GM23338 (cell line): ENCODE data around the gene ACTN2. TPM values are rescaled to one million over a fixed set of nuclear protein-coding genes. Genes with fewer than 3 reads are reported as not detected.

Experiments used
- ATAC-seq: fragments of 200-7000 bp; cut with Tn5 transposase; 3 replicates; pipeline ENCODE4 v1.9.1; 2020
- DNase-seq: peaks from one replicate; pipeline ENCODE4 v3.0.0-alpha.2; 2015; ENCODE audit warnings: low spot score
- H2AFZ ChIP-seq: fragments of 200-600 bp; sonication (generic); 2 replicates; pipeline ENCODE4 v1.8.0; 2016; ENCODE audit warnings: antibody characterized with exemption, mild to moderate bottlenecking, moderate library complexity
- H3F3A ChIP-seq: fragments of 200-600 bp; sonication (generic); replicated peaks from 2 replicates; pipeline ENCODE4 v1.8.0; 2017; ENCODE audit warnings: antibody characterized with exemption, mixed run types, low read depth
- H3K27ac ChIP-seq: fragments of 200-600 bp; sonication (generic); 2 replicates; pipeline ENCODE4 v1.6.1; 2016; ENCODE audit warnings: low read depth
- H3K27me3 ChIP-seq: fragments of 200-600 bp; sonication (generic); 2 replicates; pipeline ENCODE4 v1.8.0; 2016; ENCODE audit warnings: mild to moderate bottlenecking, mixed run types, moderate library complexity; ENCODE audit not compliant: insufficient read depth
- H3K36me3 ChIP-seq: fragments of 200-600 bp; sonication (generic); 2 replicates; pipeline ENCODE4 v1.8.0; 2016; ENCODE audit warnings: mild to moderate bottlenecking; ENCODE audit not compliant: insufficient read depth
- H3K4me1 ChIP-seq: fragments of 200-600 bp; sonication (generic); 2 replicates; pipeline ENCODE4 v1.8.0; 2016; ENCODE audit warnings: mild to moderate bottlenecking, moderate library complexity; ENCODE audit not compliant: insufficient read depth
- H3K4me2 ChIP-seq: fragments of 200-600 bp; sonication (generic); 2 replicates; pipeline ENCODE4 v1.7.1; 2017; ENCODE audit warnings: mixed run types
- H3K4me3 ChIP-seq: fragments of 200-600 bp; sonication (generic); 2 replicates; pipeline ENCODE4 v1.6.1; 2016; ENCODE audit warnings: mixed run types
- H3K79me2 ChIP-seq: fragments of 200-600 bp; sonication (generic); replicated peaks from 2 replicates; pipeline ENCODE4 v1.8.0; 2017; ENCODE audit warnings: mild to moderate bottlenecking; ENCODE audit not compliant: insufficient read depth
- H3K9me2 ChIP-seq: fragments of 200-600 bp; sonication (generic); 2 replicates; pipeline ENCODE4 v1.8.0; 2017; ENCODE audit not compliant: insufficient read depth
- H4K20me1 ChIP-seq: fragments of 200-600 bp; sonication (generic); replicated peaks from 2 replicates; pipeline ENCODE4 v1.8.0; 2017; ENCODE audit warnings: mild to moderate bottlenecking; ENCODE audit not compliant: insufficient read depth
- H3K27ac Mint-ChIP-seq: 2 replicates; pipeline ENCODE4 v1.8.0; 2020; ENCODE audit warnings: inconsistent platforms, mild to moderate bottlenecking, moderate library complexity, mixed read lengths
- H3K27me3 Mint-ChIP-seq: 3 replicates; pipeline ENCODE4 v1.8.0; 2022; ENCODE audit warnings: low read depth, mild to moderate bottlenecking, moderate library complexity, mixed read lengths, inconsistent platforms; ENCODE audit not compliant: insufficient read depth, poor library complexity
- H3K36me3 Mint-ChIP-seq: 3 replicates; pipeline ENCODE4 v1.8.0; 2021; ENCODE audit warnings: low read depth, mild to moderate bottlenecking, inconsistent platforms, moderate library complexity, mixed read lengths
- H3K4me1 Mint-ChIP-seq: 3 replicates; pipeline ENCODE4 v1.8.0; 2020; ENCODE audit warnings: mild to moderate bottlenecking, inconsistent platforms, mixed read lengths
- H3K4me3 Mint-ChIP-seq: 3 replicates; pipeline ENCODE4 v1.8.0; 2021; ENCODE audit warnings: moderate library complexity, mild to moderate bottlenecking, inconsistent platforms, mixed read lengths
- H3K9me3 Mint-ChIP-seq: 3 replicates; pipeline ENCODE4 v1.8.0; 2020; ENCODE audit warnings: moderate library complexity, mild to moderate bottlenecking, inconsistent platforms, mixed read lengths
- CREB1 ChIP-seq: fragments of 250-450 bp; sonication (Bioruptor Pico); IDR thresholded peaks from 2 replicates; pipeline ENCODE4 v1.5.0; 2020; ENCODE audit warnings: low read depth, mild to moderate bottlenecking, moderate library complexity
- EZH2 ChIP-seq: fragments of 200-600 bp; sonication (generic); IDR thresholded peaks from one replicate; pipeline ENCODE4 v1.8.0; 2017; ENCODE audit warnings: antibody characterized with exemption, mild to moderate bottlenecking, low read depth; ENCODE audit not compliant: unreplicated experiment
- JUNB ChIP-seq: IDR thresholded peaks from one replicate; pipeline ENCODE4 v1.6.1; 2016; ENCODE audit warnings: antibody characterized with exemption; ENCODE audit not compliant: unreplicated experiment
- NANOG ChIP-seq: IDR thresholded peaks from 2 replicates; pipeline ENCODE4 v1.6.1; 2016; ENCODE audit warnings: antibody characterized with exemption, borderline replicate concordance
- POLR2AphosphoS5 ChIP-seq: IDR thresholded peaks from 2 replicates; pipeline ENCODE4 v1.6.1; 2016; ENCODE audit warnings: antibody characterized with exemption, low read depth
- REST ChIP-seq: IDR thresholded peaks from one replicate; pipeline ENCODE4 v1.6.1; 2018; ENCODE audit warnings: antibody characterized with exemption; ENCODE audit not compliant: unreplicated experiment
- ZNF114 ChIP-seq: fragments of 250-450 bp; sonication (Bioruptor Pico); IDR thresholded peaks from 2 replicates; pipeline ENCODE4 v1.5.0; 2020; ENCODE audit warnings: mild to moderate bottlenecking, moderate library complexity
- polyA plus RNA-seq: library from polyadenylated mRNA; unstranded; fragments of >200 nt; fragmentation: Nextera tagmentation; extraction: Ambion mirVana; gene quantifications from 2 replicates; pipeline ENCODE4 v1.2.1, GENCODE V29; 2016
- total RNA-seq: library from RNA; depleted of rRNA; stranded (reverse); fragments of >200 nt; shearing (Covaris generic); gene quantifications from 2 replicates; pipeline ENCODE4 v1.2.3, GENCODE V29; 2014
- TF ChIP-seq, protein P1 (sequence below): IDR thresholded peaks from 2 replicates; pipeline ENCODE4 v1.6.1; 2016; ENCODE audit warnings: antibody characterized with exemption
- TF ChIP-seq, protein P2 (sequence below), 2 experiments: fragments of 200-600 bp in 1 of 2; sonication (generic) in 1 of 2; conservative IDR thresholded peaks; 2 replicates each; pipeline versions ENCODE4 v1.5.1 to v1.6.1; 2016 to 2017; ENCODE audit warnings: antibody characterized with exemption in 2 of 2, low read depth in 2 of 2, mild to moderate bottlenecking in 2 of 2, moderate library complexity in 1 of 2

The ACTN2 gene
- total and polyA plus RNA-seq, 2 experiments from 2014 or later: 1.9 to 2.8 TPM

GRCh38 chr1:236638945-236639344 is 47.4 kb upstream of the ACTN2 start:
- Histone ChIP-seq H3F3A (no peaks in the 10 kb centered on the region), H3K79me2 (no peaks in the 10 kb centered on the region), H3K4me3 (no peak overlapping the region), H3K4me1 (no peaks in the 10 kb centered on the region), H3K9me2 (no peaks in the 10 kb centered on the region), H2AFZ (no peak overlapping the region), H3K36me3 (no peaks in the 10 kb centered on the region), H4K20me1 (no peaks in the 10 kb centered on the region), H3K4me2 (no peak overlapping the region), H3K27ac (no peak overlapping the region), H3K27me3 (no peaks in the 10 kb centered on the region)
- no peaks in the 10 kb centered on the region for H3K4me1 Mint-ChIP-seq
- no peaks in the 10 kb centered on the region for H3K9me3 Mint-ChIP-seq
- H3K27me3 Mint-ChIP-seq: peaks cover 3% of the 10 kb centered on the region
- TF ChIP-seq POLR2AphosphoS5: no peak
- no peak overlapping the region for H3K27ac Mint-ChIP-seq
- H3K36me3 Mint-ChIP-seq: no peaks in the 10 kb centered on the region
- no peak overlapping the region for H3K4me3 Mint-ChIP-seq
- ATAC-seq: no peak
- no peak for DNase-seq

DNA sequence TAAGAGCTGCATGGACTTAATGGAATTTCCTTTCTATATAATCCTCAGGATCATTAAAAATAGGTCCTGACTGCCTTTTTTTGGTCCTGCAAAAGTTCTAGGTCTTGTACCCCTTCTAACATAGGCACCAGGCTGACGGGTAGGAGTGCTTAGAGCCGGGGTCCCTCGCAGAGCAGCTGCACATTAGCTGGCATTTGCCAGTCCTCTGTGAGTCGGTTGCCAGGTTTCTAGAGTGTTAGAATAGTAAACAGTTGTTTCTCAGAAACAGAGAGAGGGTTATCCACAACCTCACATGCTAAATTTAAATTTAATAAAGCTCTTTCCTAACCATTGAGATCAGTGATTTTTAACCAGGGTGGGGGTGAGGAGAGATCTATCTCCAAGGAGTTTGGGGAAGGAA is 46.6 kb upstream of the ACTN2 start:
- Histone ChIP-seq H3F3A (no peaks in the 10 kb centered on the region), H3K9me2 (no peaks in the 10 kb centered on the region), H3K27me3 (no peaks in the 10 kb centered on the region), H3K79me2 (no peaks in the 10 kb centered on the region), H3K27ac (no peak overlapping the region), H3K4me2 (no peak overlapping the region), H4K20me1 (no peaks in the 10 kb centered on the region), H2AFZ (no peak overlapping the region; the same call in 1 of the 2 replicates), H3K36me3 (no peaks in the 10 kb centered on the region), H3K4me1 (no peaks in the 10 kb centered on the region), H3K4me3 (no peak overlapping the region)
- TF ChIP-seq REST (no peak), CREB1 (CRISPR knock-in tag) (no peak), EZH2 (no peak), JUNB (no peak), NANOG (no peak), ZNF114 (CRISPR knock-in tag) (no peak), POLR2AphosphoS5 (no peak)
- TF ChIP-seq, protein P1, sequence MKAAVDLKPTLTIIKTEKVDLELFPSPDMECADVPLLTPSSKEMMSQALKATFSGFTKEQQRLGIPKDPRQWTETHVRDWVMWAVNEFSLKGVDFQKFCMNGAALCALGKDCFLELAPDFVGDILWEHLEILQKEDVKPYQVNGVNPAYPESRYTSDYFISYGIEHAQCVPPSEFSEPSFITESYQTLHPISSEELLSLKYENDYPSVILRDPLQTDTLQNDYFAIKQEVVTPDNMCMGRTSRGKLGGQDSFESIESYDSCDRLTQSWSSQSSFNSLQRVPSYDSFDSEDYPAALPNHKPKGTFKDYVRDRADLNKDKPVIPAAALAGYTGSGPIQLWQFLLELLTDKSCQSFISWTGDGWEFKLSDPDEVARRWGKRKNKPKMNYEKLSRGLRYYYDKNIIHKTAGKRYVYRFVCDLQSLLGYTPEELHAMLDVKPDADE: no peak
- TF ChIP-seq, protein P2, sequence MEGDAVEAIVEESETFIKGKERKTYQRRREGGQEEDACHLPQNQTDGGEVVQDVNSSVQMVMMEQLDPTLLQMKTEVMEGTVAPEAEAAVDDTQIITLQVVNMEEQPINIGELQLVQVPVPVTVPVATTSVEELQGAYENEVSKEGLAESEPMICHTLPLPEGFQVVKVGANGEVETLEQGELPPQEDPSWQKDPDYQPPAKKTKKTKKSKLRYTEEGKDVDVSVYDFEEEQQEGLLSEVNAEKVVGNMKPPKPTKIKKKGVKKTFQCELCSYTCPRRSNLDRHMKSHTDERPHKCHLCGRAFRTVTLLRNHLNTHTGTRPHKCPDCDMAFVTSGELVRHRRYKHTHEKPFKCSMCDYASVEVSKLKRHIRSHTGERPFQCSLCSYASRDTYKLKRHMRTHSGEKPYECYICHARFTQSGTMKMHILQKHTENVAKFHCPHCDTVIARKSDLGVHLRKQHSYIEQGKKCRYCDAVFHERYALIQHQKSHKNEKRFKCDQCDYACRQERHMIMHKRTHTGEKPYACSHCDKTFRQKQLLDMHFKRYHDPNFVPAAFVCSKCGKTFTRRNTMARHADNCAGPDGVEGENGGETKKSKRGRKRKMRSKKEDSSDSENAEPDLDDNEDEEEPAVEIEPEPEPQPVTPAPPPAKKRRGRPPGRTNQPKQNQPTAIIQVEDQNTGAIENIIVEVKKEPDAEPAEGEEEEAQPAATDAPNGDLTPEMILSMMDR (conservative IDR thresholded peaks at IDR 0.05; ENCODE audit: low read depth in 2 of 2): no peak
- no peak overlapping the region for H3K4me3 Mint-ChIP-seq
- H3K36me3 Mint-ChIP-seq: no peaks in the 10 kb centered on the region
- H3K4me1 Mint-ChIP-seq: no peaks in the 10 kb centered on the region
- no peak for DNase-seq
- no peak for ATAC-seq
- no peaks in the 10 kb centered on the region for H3K9me3 Mint-ChIP-seq
- peaks cover 4% of the 10 kb centered on the region for H3K27me3 Mint-ChIP-seq
- H3K27ac Mint-ChIP-seq: no peak overlapping the region
